Stimulated activated CD4-positive, alpha-beta T cell treated with anti-CD3 and anti-CD28 coated beads, Interleukin-4, amount 100 ng/mL, for 48 hours (primary cell): Measurements from ENCODE around the gene SLC6A17.
A peak's percentile ranks its signal among the peaks of the same experiment; 100 is the strongest.

Experiments
- DNase-seq, 2 donors: peaks; one replicate each; pipeline ENCODE4 v3.0.0-alpha.2; 2020; ENCODE audit warnings: low read depth in 2 of 2

SLC6A17 gene

GRCh38 chr1:110220324-110220723 is 70.0 kb downstream of the SLC6A17 start:
- no peak for DNase-seq

- DNase-seq: no peak
These were observed 70.8 kb downstream of the SLC6A17 start for GRCh38 chr1:110221119-110221518.

GRCh38 chr1:110223127-110223526 is 72.8 kb downstream of the SLC6A17 start:
- no peak for DNase-seq

DNA sequence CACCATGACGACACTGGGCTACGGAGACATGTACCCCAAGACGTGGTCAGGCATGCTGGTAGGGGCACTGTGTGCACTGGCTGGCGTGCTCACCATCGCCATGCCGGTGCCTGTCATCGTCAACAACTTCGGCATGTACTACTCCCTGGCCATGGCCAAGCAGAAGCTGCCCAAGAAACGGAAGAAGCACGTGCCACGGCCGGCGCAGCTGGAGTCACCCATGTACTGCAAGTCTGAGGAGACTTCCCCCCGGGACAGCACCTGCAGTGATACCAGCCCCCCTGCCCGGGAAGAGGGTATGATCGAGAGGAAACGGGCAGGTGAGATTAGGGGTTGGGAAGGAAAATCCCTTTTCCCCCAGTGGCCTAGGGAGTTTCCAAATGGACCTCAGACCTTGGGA is 73.3 kb downstream of the SLC6A17 start:
- no peak for DNase-seq

- DNase-seq: no peak
These were observed 74.1 kb downstream of the SLC6A17 start for GRCh38 chr1:110224240-110224995.

DNA sequence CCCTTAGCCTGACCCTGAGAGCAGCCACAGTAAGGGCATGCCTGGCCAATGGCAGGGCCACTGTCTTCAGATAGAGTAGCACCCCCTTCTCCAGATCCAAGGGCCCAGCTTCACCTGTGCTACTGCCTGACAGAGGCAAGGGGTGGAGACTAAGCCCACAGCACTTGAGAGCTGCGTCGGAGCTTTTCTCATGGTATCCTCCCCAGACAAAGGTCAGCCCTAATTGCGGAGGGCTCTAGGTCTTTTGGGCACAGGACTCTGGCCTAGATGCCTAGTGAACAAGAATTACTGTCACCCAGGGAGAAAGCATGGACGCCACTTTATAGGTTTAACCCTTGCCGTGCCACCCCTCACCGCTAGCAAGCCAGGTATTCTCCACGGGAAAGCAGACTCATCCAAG is 74.9 kb downstream of the SLC6A17 start:
- DNase-seq: no peak

GRCh38 chr1:110225756-110226404 is 75.6 kb downstream of the SLC6A17 start:
- DNase-seq: no peak

- no peak for DNase-seq
These were observed 77.5 kb downstream of the SLC6A17 start for GRCh38 chr1:110227774-110228173.

DNA sequence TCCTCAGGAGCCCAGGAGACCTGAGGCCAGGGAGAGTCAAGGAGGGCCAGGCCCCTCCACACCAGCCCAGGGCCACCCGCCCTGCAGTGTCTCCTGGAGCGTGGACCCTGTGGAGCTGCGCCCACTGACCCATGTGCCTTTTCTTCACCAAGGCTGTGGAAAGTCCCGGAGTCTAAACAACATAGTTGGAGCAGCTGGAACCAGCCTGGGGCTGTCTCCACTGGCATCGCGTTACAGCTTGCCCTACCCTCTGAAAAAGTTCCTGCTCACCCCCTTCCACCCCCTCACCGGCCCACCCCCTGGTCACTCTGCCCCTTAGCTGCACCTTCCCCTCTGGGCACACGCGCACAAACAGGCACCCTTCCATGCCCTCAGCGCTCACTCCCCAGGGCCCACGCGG is 78.1 kb downstream of the SLC6A17 start:
- no peak for DNase-seq

GRCh38 chr1:110228869-110229268 is 78.6 kb downstream of the SLC6A17 start:
- no peak for DNase-seq

DNA sequence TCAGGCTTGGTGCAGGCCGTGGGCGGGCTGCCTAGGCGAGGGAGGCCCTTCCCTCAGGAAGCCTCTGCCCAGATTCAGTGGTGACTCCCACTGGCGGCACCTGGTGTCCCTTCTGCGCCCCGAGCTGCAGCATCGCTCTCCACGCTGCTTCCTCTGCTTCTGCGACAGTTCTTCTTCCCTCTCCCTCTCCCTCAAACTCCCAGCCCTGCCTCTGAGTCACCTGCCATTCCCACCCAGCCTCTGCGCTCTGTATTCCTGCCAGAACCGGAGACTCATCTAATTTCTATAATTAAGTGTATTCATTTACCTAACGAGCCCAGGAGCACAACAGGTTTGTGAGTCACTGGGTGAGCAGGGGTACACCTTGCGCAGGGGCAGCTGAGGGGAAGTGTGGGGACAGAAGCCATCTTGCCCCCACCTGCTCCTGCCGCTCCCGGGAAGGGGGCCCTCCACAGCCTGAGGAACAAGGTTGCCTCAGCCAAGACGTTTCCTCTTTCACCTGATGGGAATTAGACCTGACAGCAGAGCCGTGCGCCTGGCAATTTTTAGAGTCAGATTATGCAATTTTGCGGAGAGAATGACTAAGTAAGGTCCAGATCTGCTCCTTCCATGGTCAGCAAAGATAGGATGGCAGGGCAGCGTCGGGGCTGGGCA is 79.2 kb downstream of the SLC6A17 start:
- DNase-seq: no peak

- no peak for DNase-seq
These were observed 80.3 kb downstream of the SLC6A17 start for GRCh38 chr1:110230381-110231199.

DNA sequence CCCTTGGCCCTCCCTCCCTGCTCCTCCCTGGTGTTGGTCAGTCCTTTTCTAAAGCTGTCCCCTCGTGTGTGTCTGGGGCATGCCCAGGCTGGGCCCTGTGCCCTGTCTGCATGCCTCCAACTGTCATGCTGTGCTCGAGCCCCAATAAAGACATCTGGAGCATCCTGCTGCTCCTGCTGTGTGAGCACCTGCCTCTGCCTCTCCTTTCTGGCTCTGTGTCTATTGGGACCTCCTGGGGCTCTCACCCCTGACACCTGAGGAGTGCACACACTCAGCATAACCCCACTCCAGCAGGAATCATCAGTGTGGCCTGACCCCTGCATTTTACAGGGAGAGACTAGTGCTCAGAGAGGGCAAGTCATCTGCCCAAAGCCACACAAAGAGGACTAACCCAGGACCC is 83.6 kb downstream of the SLC6A17 start:
- DNase-seq: no peak

GRCh38 chr1:110234691-110235090 is 84.4 kb downstream of the SLC6A17 start:
- no peak for DNase-seq

- no peak for DNase-seq
These were observed 85.0 kb downstream of the SLC6A17 start for GRCh38 chr1:110235181-110235833.

DNA sequence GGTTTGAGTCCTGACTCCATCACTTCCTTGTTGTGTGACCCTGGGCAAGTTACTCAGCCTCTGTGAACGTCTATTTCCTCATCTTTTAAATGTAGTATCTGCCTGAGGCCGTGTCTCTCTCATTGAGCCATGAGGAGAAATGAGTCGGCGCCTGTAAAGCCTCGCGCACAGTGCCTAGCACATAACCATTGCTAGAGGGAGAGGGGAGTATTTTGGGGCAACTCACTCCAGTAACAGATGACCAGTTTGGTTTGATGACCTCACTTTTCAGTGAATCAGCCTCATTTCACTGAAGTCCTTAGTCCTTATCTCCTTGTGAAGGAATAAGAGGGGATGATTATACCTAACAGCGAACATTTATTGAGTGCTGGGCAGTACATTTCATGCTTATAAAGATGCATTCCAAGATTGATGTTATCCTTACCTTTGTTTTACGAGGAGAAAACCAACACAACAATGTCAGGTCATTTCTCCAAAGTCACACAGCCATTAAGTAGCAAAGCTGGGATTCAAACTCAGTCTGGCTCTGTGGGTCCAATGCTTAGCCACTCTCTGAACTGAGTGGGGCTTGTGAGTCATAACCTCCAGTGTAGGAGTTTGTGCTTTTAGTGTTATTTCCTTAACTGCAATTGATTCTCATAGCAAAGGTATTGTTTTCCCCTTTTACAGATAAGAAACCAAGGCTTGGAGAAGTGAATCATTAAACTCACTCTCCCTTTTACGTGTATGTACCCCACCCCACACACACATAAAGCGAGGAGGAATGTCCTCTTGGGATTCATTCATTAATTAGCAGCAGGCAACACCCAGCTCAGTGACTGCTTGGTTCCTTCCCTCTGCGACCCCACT is 85.8 kb downstream of the SLC6A17 start:
- DNase-seq: peak; percentile 53 to 59

DNA sequence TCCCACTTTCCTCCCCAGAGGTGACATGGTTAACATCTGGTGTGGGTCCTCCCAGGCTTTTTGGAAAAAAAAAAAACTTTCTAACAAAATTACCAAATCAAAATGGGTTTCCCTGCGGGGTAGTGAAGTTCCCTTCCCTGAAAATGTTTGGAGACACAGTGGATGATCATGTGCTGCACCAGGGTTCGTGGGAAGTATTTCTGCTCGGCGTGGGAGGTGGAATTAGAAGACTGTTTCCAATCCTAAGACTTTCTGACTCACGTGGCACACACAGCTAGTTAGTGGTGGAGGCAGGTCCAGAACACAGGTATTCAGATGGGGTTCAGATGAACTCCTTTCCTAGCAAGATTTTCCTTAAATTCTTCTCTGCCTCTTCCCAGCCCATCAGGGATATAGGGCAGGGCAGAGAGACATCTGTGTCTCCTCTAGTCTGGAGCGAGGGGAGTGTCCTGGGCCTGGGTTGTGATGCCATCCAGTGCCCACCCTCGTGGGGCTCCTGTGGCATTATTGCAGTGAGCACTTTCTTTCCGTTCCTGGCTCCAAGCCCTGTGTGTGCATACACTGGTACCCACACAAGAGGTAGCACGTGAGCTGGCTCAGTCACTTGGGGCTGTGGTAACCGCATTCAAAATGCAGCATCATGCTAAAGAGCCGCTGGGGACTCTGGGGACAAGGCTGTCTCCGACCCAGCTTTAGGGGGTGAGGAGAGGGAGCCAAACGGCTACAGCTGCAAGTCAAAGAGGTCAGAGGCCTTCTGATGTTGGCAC is 87.3 kb downstream of the SLC6A17 start:
- no peak for DNase-seq

DNA sequence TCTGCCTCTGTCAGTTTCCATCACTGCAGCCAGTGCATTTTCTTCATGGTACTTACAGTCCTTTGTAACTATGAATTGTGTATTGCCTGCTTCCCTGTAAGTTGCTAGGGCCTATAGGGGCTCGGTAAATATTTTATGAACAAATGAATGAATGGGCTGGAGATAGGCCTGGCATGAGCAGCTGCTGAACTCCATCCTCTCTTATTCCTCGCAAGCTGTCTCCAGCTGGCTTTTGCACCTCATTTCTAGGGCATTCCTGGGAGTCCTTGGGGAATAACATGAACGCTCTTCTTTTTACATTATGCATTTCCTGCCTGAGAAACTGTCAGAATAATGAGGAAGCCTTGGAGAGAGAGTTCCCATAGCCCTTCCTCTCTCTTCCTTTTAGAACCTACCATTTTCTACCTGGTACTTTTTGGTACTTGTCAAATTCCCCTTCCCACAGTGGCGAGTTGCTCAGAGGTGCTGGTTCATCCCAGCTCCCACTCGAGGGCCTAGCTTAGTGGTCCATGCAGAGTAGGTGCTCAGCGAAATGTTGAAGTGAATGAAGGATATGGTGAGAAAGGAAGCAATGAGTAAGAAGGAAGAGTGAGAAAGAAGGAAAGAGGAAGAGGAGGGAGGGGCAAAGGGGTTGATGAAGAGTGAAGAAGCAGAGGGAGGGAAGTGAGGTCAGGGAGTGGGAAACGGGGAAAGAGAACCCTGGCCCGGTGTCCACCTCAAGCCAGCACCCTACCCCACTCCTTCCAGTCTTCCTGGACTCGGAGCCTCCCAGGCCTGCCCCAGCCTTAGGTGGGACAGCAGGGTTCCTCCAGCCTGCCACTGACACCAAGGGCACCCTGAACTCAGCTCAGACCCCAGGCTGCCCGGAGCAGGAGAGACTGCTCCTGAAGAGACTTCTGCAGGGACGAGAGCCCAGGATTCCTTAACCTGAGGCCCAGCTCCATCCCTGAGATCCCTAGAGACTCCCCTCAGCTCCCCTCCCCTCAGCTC is 89.4 kb downstream of the SLC6A17 start:
- DNase-seq: no peak
